SK-N-SH treated with all-trans-retinoic acid at 6 μM for 48 hours (cell line): ENCODE data around the gene CACNA1H.
"Not testable (repeated sequence)": the region's sequence is repeated elsewhere in the genome, so short reads cannot be mapped to it uniquely, and the experiment has no call there.

ENCODE experiments used
- ATAC-seq: fragments of 200-7000 bp; cut with Tn5 transposase; 3 replicates; pipeline ENCODE4 v1.9.1; 2020; ENCODE audit warnings: mild to moderate bottlenecking, moderate library complexity
- ARNTL ChIP-seq: fragments of 450-650 bp; formaldehyde crosslinking; IDR thresholded peaks from 2 replicates; pipeline ENCODE4 v1.5.0; 2020; ENCODE audit warnings: low read depth, mild to moderate bottlenecking, moderate library complexity, borderline replicate concordance
- BACH2 ChIP-seq: fragments of 250-450 bp; sonication (Bioruptor Pico); IDR thresholded peaks from 2 replicates; pipeline ENCODE4 v1.9.0; 2021; ENCODE audit warnings: mild to moderate bottlenecking, borderline replicate concordance
- CSDC2 ChIP-seq: fragments of 250-450 bp; sonication (Bioruptor Pico); IDR thresholded peaks from 2 replicates; pipeline ENCODE4 v1.5.0; 2020; ENCODE audit warnings: mild to moderate bottlenecking, moderate library complexity
- ESRRG ChIP-seq: fragments of 250-450 bp; sonication (Bioruptor Pico); IDR thresholded peaks from 2 replicates; pipeline ENCODE4 v1.6.1; 2021; ENCODE audit warnings: mild to moderate bottlenecking
- GLIS3 ChIP-seq: fragments of 250-450 bp; sonication (Bioruptor Pico); IDR thresholded peaks from 2 replicates; pipeline ENCODE4 v1.5.0; 2020; ENCODE audit warnings: mild to moderate bottlenecking, moderate library complexity
- OSR1 ChIP-seq: fragments of 250-450 bp; sonication (Bioruptor Pico); IDR thresholded peaks from 2 replicates; pipeline ENCODE4 v1.8.0; 2022; ENCODE audit warnings: moderate library complexity, mild to moderate bottlenecking, inconsistent platforms
- PPARA ChIP-seq: fragments of 250-450 bp; sonication (Bioruptor Pico); IDR thresholded peaks from 2 replicates; pipeline ENCODE4 v1.5.0; 2020; ENCODE audit warnings: mild to moderate bottlenecking, borderline replicate concordance
- RARB ChIP-seq: fragments of 250-450 bp; sonication (Bioruptor Pico); IDR thresholded peaks from 2 replicates; pipeline ENCODE4 v1.8.0; 2021; ENCODE audit warnings: mild to moderate bottlenecking, moderate library complexity
- SNAI2 ChIP-seq: fragments of 250-450 bp; sonication (Bioruptor Pico); IDR thresholded peaks from 2 replicates; pipeline ENCODE4 v1.5.0; 2020; ENCODE audit warnings: mild to moderate bottlenecking, moderate library complexity
- TCF4 ChIP-seq: fragments of 250-450 bp; sonication (Bioruptor Pico); IDR thresholded peaks from 2 replicates; pipeline ENCODE4 v1.8.0; 2021; ENCODE audit warnings: mild to moderate bottlenecking, moderate library complexity, borderline replicate concordance
- TOX ChIP-seq: fragments of 250-450 bp; sonication (Bioruptor Pico); IDR thresholded peaks from 2 replicates; pipeline ENCODE4 v1.8.0; 2021; ENCODE audit warnings: mild to moderate bottlenecking, moderate library complexity, borderline replicate concordance
- ZFP3 ChIP-seq: fragments of 250-450 bp; sonication (Bioruptor Pico); IDR thresholded peaks from 2 replicates; pipeline ENCODE4 v1.5.0; 2020; ENCODE audit warnings: mild to moderate bottlenecking, moderate library complexity
- ZFP30 ChIP-seq: fragments of 450-650 bp; formaldehyde crosslinking; IDR thresholded peaks from 2 replicates; pipeline ENCODE4 v1.5.0; 2022; ENCODE audit warnings: mild to moderate bottlenecking, moderate library complexity
- ZNF565 ChIP-seq: fragments of 450-650 bp; formaldehyde crosslinking; conservative IDR thresholded peaks from 2 replicates; pipeline ENCODE4 v1.5.0; 2020; ENCODE audit warnings: low read depth, mild to moderate bottlenecking, moderate library complexity
- ZNF70 ChIP-seq: fragments of 450-650 bp; formaldehyde crosslinking; IDR thresholded peaks from 2 replicates; pipeline ENCODE4 v1.5.0; 2020; ENCODE audit warnings: mild to moderate bottlenecking, moderate library complexity
- ZNF8 ChIP-seq: fragments of 450-650 bp; formaldehyde crosslinking; IDR thresholded peaks from 2 replicates; pipeline ENCODE4 v1.5.0; 2020; ENCODE audit warnings: mild to moderate bottlenecking, moderate library complexity
- TF ChIP-seq, protein P1 (sequence below): fragments of 250-450 bp; sonication (Bioruptor Pico); IDR thresholded peaks from 2 replicates; pipeline ENCODE4 v1.8.0; 2021; ENCODE audit warnings: low read depth, mild to moderate bottlenecking, moderate library complexity, borderline replicate concordance
- TF ChIP-seq, protein P2 (sequence below): fragments of 250-450 bp; sonication (Bioruptor Pico); IDR thresholded peaks from 2 replicates; pipeline ENCODE4 v1.5.0; 2020; ENCODE audit warnings: mild to moderate bottlenecking, moderate library complexity
- TF ChIP-seq, protein P3 (sequence below): fragments of 250-450 bp; sonication (Bioruptor Pico); IDR thresholded peaks from 2 replicates; pipeline ENCODE4 v1.5.1; 2021; ENCODE audit warnings: mild to moderate bottlenecking, moderate library complexity
- TF ChIP-seq, protein P4 (sequence below): fragments of 250-450 bp; sonication (Bioruptor Pico); IDR thresholded peaks from 2 replicates; pipeline ENCODE4 v1.5.1; 2020; ENCODE audit warnings: low read depth, mild to moderate bottlenecking, moderate library complexity
- TF ChIP-seq, protein P5 (sequence below): fragments of 250-450 bp; sonication (Bioruptor Pico); IDR thresholded peaks from 2 replicates; pipeline ENCODE4 v1.8.0; 2020; ENCODE audit warnings: mild to moderate bottlenecking, moderate library complexity, borderline replicate concordance

The CACNA1H gene

DNA sequence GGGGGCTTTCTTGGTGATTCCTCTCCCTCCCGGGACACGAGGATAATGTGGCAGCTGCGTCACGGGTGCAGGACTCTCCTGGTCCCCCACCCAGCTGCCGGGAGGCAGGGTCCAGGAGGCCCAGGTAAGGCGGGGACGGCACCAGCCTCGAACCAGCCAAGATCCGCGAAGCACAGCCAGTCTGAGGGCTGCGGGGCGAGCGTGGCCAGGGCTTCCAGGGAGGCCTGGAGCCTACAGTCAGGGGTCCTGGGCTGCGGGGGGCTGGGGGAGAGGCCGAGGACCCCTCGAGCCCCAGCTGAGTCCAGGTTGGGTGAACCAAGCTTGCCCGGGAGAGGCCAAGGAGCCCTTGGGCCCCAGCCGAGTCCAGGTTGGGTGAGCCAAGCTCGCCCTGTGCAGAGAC is 112.9 kb downstream of the CACNA1H start:
- ATAC-seq: no peak

DNA sequence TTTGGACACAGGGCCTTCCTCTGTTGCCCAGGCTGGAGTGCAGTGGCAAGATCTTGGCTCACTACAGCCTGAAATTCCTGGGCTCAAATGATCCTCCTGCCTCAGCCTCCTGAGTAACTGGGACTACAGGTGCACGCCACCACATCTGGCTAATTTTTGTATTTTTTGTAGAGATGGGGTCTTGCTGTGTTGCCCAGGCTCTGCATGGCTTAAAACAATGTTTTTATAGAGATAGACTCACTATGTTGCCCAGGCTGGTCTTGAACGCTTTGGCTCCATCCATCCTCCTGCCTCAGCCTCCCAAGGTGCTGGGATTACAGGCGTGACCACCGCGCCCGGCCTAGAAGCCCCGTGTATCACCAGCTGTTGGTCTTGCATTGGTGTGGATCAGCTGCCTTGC is 116.5 kb downstream of the CACNA1H start:
- ATAC-seq: not testable (repeated sequence)

More for the DNA sequence above, 112.9 kb downstream of the CACNA1H start:
- TF ChIP-seq BACH2 (CRISPR knock-in tag): no peak
- TF ChIP-seq, protein P1, sequence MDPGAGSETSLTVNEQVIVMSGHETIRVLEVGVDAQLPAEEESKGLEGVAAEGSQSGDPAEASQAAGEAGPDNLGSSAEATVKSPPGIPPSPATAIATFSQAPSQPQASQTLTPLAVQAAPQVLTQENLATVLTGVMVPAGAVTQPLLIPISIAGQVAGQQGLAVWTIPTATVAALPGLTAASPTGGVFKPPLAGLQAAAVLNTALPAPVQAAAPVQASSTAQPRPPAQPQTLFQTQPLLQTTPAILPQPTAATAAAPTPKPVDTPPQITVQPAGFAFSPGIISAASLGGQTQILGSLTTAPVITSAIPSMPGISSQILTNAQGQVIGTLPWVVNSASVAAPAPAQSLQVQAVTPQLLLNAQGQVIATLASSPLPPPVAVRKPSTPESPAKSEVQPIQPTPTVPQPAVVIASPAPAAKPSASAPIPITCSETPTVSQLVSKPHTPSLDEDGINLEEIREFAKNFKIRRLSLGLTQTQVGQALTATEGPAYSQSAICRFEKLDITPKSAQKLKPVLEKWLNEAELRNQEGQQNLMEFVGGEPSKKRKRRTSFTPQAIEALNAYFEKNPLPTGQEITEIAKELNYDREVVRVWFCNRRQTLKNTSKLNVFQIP: no peak
- no peak for TF ChIP-seq CSDC2 (CRISPR knock-in tag)
- no peak for TF ChIP-seq SNAI2
- TF ChIP-seq ZNF565 (CRISPR knock-in tag): no peak
- TF ChIP-seq ESRRG (CRISPR knock-in tag): no peak
- TF ChIP-seq, protein P2, sequence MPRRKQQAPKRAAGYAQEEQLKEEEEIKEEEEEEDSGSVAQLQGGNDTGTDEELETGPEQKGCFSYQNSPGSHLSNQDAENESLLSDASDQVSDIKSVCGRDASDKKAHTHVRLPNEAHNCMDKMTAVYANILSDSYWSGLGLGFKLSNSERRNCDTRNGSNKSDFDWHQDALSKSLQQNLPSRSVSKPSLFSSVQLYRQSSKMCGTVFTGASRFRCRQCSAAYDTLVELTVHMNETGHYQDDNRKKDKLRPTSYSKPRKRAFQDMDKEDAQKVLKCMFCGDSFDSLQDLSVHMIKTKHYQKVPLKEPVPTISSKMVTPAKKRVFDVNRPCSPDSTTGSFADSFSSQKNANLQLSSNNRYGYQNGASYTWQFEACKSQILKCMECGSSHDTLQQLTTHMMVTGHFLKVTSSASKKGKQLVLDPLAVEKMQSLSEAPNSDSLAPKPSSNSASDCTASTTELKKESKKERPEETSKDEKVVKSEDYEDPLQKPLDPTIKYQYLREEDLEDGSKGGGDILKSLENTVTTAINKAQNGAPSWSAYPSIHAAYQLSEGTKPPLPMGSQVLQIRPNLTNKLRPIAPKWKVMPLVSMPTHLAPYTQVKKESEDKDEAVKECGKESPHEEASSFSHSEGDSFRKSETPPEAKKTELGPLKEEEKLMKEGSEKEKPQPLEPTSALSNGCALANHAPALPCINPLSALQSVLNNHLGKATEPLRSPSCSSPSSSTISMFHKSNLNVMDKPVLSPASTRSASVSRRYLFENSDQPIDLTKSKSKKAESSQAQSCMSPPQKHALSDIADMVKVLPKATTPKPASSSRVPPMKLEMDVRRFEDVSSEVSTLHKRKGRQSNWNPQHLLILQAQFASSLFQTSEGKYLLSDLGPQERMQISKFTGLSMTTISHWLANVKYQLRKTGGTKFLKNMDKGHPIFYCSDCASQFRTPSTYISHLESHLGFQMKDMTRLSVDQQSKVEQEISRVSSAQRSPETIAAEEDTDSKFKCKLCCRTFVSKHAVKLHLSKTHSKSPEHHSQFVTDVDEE (CRISPR knock-in tag): no peak
- no peak for TF ChIP-seq RARB
- no peak for TF ChIP-seq ZFP3
- no peak for TF ChIP-seq ZNF70 (CRISPR knock-in tag)
- no peak for TF ChIP-seq ZFP30 (CRISPR knock-in tag)
- TF ChIP-seq, protein P3, sequence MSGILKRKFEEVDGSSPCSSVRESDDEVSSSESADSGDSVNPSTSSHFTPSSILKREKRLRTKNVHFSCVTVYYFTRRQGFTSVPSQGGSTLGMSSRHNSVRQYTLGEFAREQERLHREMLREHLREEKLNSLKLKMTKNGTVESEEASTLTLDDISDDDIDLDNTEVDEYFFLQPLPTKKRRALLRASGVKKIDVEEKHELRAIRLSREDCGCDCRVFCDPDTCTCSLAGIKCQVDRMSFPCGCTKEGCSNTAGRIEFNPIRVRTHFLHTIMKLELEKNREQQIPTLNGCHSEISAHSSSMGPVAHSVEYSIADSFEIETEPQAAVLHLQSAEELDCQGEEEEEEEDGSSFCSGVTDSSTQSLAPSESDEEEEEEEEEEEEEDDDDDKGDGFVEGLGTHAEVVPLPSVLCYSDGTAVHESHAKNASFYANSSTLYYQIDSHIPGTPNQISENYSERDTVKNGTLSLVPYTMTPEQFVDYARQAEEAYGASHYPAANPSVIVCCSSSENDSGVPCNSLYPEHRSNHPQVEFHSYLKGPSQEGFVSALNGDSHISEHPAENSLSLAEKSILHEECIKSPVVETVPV (CRISPR knock-in tag): no peak
- no peak for TF ChIP-seq TOX (CRISPR knock-in tag)

DNA sequence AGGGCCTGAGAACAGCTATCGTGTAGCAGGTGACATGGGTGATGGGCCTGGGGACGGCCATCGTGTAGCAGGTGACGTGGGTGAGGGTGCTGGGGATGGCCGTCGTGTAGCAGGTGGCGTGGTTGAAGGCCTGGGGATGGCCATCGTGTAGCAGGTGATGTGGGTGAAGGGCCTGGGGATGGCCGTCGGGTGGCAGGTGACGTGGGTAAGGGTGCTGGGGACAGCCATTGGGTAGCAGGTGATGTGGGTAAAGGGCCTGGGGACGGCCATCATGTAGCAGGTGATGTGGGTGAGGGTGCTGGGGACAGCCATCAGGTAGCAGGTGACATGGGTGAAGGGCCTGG is 118.4 kb downstream of the CACNA1H start:
- ATAC-seq: no peak

More for the DNA sequence above, 118.4 kb downstream of the CACNA1H start:
- TF ChIP-seq SNAI2 (no peak), ARNTL (CRISPR knock-in tag) (no peak), CSDC2 (CRISPR knock-in tag) (no peak), ZNF70 (CRISPR knock-in tag) (no peak), GLIS3 (CRISPR knock-in tag) (no peak), TCF4 (CRISPR knock-in tag) (no peak), OSR1 (CRISPR knock-in tag) (no peak), TOX (CRISPR knock-in tag) (no peak), PPARA (no peak), ZNF8 (CRISPR knock-in tag) (no peak), BACH2 (CRISPR knock-in tag) (no peak)
- TF ChIP-seq, protein P1: no peak
- TF ChIP-seq, protein P4, sequence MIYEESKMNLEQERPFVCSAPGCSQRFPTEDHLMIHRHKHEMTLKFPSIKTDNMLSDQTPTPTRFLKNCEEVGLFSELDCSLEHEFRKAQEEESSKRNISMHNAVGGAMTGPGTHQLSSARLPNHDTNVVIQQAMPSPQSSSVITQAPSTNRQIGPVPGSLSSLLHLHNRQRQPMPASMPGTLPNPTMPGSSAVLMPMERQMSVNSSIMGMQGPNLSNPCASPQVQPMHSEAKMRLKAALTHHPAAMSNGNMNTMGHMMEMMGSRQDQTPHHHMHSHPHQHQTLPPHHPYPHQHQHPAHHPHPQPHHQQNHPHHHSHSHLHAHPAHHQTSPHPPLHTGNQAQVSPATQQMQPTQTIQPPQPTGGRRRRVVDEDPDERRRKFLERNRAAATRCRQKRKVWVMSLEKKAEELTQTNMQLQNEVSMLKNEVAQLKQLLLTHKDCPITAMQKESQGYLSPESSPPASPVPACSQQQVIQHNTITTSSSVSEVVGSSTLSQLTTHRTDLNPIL (CRISPR knock-in tag): no peak
- TF ChIP-seq, protein P5, sequence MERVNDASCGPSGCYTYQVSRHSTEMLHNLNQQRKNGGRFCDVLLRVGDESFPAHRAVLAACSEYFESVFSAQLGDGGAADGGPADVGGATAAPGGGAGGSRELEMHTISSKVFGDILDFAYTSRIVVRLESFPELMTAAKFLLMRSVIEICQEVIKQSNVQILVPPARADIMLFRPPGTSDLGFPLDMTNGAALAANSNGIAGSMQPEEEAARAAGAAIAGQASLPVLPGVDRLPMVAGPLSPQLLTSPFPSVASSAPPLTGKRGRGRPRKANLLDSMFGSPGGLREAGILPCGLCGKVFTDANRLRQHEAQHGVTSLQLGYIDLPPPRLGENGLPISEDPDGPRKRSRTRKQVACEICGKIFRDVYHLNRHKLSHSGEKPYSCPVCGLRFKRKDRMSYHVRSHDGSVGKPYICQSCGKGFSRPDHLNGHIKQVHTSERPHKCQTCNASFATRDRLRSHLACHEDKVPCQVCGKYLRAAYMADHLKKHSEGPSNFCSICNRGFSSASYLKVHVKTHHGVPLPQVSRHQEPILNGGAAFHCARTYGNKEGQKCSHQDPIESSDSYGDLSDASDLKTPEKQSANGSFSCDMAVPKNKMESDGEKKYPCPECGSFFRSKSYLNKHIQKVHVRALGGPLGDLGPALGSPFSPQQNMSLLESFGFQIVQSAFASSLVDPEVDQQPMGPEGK (CRISPR knock-in tag): no peak
